ENCODE results near the gene SERAC1.

SERAC1 gene

DNA sequence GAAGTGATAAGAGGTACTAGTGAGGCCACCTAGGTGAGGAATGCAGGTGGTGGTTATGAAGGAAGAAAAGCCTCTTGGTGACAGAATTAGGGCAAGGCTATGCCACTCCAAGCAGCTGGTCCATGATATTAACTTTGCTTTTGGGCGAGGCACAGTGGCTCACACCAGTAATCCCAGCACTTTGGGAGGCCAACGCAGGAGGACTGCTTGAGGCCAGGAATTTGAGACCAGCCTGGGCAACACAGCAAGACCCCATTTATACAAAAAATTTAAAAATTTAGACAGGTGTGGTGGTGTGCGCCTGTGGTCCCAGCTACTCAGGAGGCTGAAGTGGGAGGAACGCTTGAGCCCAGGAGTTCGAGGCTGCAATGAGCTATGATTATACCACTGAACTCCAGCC, 56.1 kb downstream of the SERAC1 start:
- TF ChIP-seq, protein P1, sequence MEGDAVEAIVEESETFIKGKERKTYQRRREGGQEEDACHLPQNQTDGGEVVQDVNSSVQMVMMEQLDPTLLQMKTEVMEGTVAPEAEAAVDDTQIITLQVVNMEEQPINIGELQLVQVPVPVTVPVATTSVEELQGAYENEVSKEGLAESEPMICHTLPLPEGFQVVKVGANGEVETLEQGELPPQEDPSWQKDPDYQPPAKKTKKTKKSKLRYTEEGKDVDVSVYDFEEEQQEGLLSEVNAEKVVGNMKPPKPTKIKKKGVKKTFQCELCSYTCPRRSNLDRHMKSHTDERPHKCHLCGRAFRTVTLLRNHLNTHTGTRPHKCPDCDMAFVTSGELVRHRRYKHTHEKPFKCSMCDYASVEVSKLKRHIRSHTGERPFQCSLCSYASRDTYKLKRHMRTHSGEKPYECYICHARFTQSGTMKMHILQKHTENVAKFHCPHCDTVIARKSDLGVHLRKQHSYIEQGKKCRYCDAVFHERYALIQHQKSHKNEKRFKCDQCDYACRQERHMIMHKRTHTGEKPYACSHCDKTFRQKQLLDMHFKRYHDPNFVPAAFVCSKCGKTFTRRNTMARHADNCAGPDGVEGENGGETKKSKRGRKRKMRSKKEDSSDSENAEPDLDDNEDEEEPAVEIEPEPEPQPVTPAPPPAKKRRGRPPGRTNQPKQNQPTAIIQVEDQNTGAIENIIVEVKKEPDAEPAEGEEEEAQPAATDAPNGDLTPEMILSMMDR (IDR thresholded peaks at IDR 0.05), result no peak
- Histone ChIP-seq H3K4me1 (no peaks in the 10 kb centered on the region), H3K9me3 (ENCODE audit: control insufficient read depth, low read length) (no peaks in the 10 kb centered on the region), H3K27me3 (ENCODE audit: control insufficient read depth, insufficient read depth, low read length) (no peaks in the 10 kb centered on the region), H3K79me2 (no peaks in the 10 kb centered on the region), H2AFZ (no peak overlapping the region), H3K27ac (no peak overlapping the region), H3K9ac (no peak overlapping the region), H3K36me3 (ENCODE audit: control insufficient read depth, insufficient read depth, low read length) (no peaks in the 10 kb centered on the region), H3K4me3 (ENCODE audit: low read depth, low read length) (no peak overlapping the region), H3K4me2 (ENCODE audit: low read length) (no peak overlapping the region)

DNA sequence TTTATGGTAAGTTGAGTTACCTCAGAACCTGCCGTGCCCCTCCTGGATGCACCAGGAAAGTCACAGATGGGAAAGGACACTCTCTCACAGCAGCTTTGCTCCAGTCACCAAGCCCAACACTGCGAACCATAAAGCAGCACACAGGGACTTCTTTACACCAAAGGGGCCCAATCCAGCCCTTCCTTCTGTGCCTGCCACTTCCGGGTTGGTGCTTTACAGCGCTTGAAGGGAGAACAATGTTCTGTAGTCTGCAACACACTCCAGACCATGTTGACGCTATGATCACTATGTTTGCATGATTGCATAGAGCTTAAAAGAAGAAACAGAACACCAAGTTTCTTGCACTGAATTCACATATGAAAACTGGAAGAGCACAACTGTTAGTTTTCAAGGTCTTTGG, 57.1 kb downstream of the SERAC1 start:
- H2AFZ ChIP-seq, result no peak overlapping the region
- no peaks in the 10 kb centered on the region for H3K9me3 ChIP-seq (ENCODE audit: control insufficient read depth, low read length)
- H3K4me3 ChIP-seq (ENCODE audit: low read depth, low read length), result no peak overlapping the region
- H3K79me2 ChIP-seq, result no peaks in the 10 kb centered on the region
- no peaks in the 10 kb centered on the region for H3K4me1 ChIP-seq
- no peaks in the 10 kb centered on the region for H3K27me3 ChIP-seq (ENCODE audit: control insufficient read depth, insufficient read depth, low read length)
- no peak overlapping the region for H3K9ac ChIP-seq
- no peaks in the 10 kb centered on the region for H3K36me3 ChIP-seq (ENCODE audit: control insufficient read depth, insufficient read depth, low read length)
- H3K27ac ChIP-seq, result no peak overlapping the region
- H3K4me2 ChIP-seq (ENCODE audit: low read length), result no peak overlapping the region
- TF ChIP-seq, protein P1 (IDR thresholded peaks at IDR 0.05), result no peak

DNA sequence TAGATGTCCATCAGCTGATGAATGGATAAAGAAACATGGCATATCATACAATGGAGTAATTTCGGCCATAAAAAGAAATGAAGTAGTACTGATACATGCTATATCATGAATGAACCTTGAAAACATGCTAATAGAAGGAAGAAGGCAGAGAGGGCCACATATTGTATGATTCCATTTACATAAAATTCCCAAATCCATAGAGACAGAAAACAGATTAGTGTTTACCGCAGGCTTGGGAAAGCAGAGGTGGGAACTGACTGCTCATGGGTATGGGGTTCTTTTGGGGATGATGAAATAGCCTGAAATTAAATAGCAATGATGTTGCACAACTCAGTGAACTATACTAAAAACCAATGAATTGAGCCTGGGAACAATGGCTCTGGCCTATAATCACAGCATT, 58.3 kb downstream of the SERAC1 start:
- Histone ChIP-seq H3K79me2 (no peaks in the 10 kb centered on the region), H3K27ac (no peak overlapping the region), H3K9ac (no peak overlapping the region), H2AFZ (no peak overlapping the region), H3K4me2 (ENCODE audit: low read length) (no peak overlapping the region), H3K36me3 (ENCODE audit: control insufficient read depth, insufficient read depth, low read length) (no peaks in the 10 kb centered on the region), H3K9me3 (ENCODE audit: control insufficient read depth, low read length) (no peaks in the 10 kb centered on the region), H3K27me3 (ENCODE audit: control insufficient read depth, insufficient read depth, low read length) (no peaks in the 10 kb centered on the region), H3K4me1 (no peaks in the 10 kb centered on the region), H3K4me3 (ENCODE audit: low read depth, low read length) (no peak overlapping the region)
- TF ChIP-seq, protein P1 (IDR thresholded peaks at IDR 0.05), result no peak

DNA sequence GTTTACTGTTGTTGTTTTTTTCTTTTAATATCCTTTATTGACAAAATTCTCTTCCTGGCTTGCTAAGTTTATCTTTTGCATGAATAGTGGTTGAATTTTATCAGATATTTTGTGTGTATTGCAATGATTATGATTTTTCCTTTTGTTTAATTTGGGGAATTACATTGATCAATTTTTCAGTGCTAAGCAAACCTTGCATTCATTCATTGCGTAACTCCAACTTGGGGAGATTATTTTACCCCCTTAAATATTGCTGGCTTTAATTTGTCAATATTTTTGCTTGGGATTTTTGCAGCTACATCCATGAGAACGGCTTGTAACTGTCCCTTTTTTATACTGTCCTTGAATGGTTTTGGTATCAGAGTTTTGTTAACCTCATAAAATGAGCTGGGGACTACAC, 63.4 kb downstream of the SERAC1 start:
- no peaks in the 10 kb centered on the region for H3K36me3 ChIP-seq (ENCODE audit: control insufficient read depth, insufficient read depth, low read length)
- TF ChIP-seq, protein P1 (IDR thresholded peaks at IDR 0.05), result no peak
- no peaks in the 10 kb centered on the region for H3K4me1 ChIP-seq

DNA sequence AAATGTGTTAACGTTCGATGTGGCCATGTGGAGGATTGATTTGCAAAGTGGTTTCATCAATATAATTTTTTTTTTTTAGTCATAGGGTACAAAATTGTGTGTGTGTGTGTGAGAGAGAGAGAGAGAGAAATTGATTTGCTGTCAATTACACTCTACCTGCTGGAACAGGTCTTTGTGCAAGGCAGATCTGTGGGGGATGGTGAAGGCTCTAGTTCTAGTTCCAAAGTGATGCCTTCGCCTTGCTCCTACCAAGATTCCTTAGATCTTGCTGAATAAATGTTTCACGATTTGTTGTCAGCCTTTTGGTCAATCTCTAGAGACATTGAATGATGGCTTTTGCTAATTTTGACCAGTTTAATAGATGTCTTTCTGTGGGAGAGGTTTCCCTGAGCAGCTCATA, 64.8 kb downstream of the SERAC1 start:
- Histone ChIP-seq H3K4me3 (ENCODE audit: low read depth, low read length) (no peak overlapping the region), H3K27me3 (ENCODE audit: control insufficient read depth, insufficient read depth, low read length) (no peaks in the 10 kb centered on the region), H3K4me1 (no peaks in the 10 kb centered on the region), H3K4me2 (ENCODE audit: low read length) (no peak overlapping the region), H3K9ac (no peak overlapping the region), H3K79me2 (no peaks in the 10 kb centered on the region), H2AFZ (no peak overlapping the region), H3K27ac (no peak overlapping the region), H3K36me3 (ENCODE audit: control insufficient read depth, insufficient read depth, low read length) (no peaks in the 10 kb centered on the region), H3K9me3 (ENCODE audit: control insufficient read depth, low read length) (no peaks in the 10 kb centered on the region)
- TF ChIP-seq, protein P1 (IDR thresholded peaks at IDR 0.05), result no peak

More for the DNA sequence above, 63.4 kb downstream of the SERAC1 start:
- no peak overlapping the region for H3K9ac ChIP-seq
- H3K27me3 ChIP-seq (ENCODE audit: control insufficient read depth, insufficient read depth, low read length), result no peaks in the 10 kb centered on the region
- H3K27ac ChIP-seq, result no peak overlapping the region
- no peak overlapping the region for H3K4me3 ChIP-seq (ENCODE audit: low read depth, low read length)
- no peaks in the 10 kb centered on the region for H3K9me3 ChIP-seq (ENCODE audit: control insufficient read depth, low read length)
- H3K79me2 ChIP-seq, result no peaks in the 10 kb centered on the region
- H3K4me2 ChIP-seq (ENCODE audit: low read length), result no peak overlapping the region
- H2AFZ ChIP-seq, result no peak overlapping the region
